Sigmoid colon (tissue), 4 donors: ENCODE data around the gene ARHGAP22.

Source experiments
- EP300 ChIP-seq, 4 donors: sonication (generic); formaldehyde crosslinking; IDR thresholded peaks; one replicate each; pipeline ENCODE4 v1.6.1; 2017; ENCODE audit warnings: antibody characterized with exemption in 4 of 4
- POLR2A ChIP-seq, 2 donors: fragments of 450-650 bp; IDR thresholded peaks; one replicate each; pipeline ENCODE4 v1.6.1; 2016; ENCODE audit warnings: antibody characterized with exemption in 2 of 2, mild to moderate bottlenecking in 2 of 2, moderate library complexity in 2 of 2
- TF ChIP-seq, protein P1 (sequence below), 4 experiments: fragments of 450-650 bp in 3 of 4; fragments of 200-600 bp in 1 of 4; IDR thresholded peaks; one replicate each; pipeline ENCODE4 v1.5.1; 2016 to 2019; ENCODE audit warnings: antibody characterized with exemption in 4 of 4, mild to moderate bottlenecking in 3 of 4, moderate library complexity in 2 of 4

DNA sequence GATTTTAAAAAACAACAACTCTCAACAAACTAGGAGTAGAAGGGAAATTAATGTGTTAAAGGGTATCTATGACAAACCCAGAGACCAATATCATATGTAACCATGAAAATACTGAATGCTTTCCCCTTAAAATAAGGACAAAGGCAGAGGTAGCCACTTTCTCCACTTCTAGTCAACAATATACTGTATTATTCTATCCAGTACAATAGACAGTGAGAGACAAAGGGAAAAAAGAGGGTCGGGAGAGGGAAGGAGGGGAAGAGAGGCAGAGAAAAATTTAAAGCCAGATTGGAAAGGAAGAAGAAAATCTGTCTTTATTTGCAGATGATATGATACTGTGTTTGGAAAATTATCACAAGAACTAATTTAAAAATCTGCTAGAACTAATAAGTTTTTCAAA, 40.7 kb upstream of the ARHGAP22 start:
- TF ChIP-seq POLR2A (IDR thresholded peaks at IDR 0.05) (no peak), EP300 (IDR thresholded peaks at IDR 0.05) (no peak)
- TF ChIP-seq, protein P1, sequence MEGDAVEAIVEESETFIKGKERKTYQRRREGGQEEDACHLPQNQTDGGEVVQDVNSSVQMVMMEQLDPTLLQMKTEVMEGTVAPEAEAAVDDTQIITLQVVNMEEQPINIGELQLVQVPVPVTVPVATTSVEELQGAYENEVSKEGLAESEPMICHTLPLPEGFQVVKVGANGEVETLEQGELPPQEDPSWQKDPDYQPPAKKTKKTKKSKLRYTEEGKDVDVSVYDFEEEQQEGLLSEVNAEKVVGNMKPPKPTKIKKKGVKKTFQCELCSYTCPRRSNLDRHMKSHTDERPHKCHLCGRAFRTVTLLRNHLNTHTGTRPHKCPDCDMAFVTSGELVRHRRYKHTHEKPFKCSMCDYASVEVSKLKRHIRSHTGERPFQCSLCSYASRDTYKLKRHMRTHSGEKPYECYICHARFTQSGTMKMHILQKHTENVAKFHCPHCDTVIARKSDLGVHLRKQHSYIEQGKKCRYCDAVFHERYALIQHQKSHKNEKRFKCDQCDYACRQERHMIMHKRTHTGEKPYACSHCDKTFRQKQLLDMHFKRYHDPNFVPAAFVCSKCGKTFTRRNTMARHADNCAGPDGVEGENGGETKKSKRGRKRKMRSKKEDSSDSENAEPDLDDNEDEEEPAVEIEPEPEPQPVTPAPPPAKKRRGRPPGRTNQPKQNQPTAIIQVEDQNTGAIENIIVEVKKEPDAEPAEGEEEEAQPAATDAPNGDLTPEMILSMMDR (IDR thresholded peaks at IDR 0.05) = no peak
